ENCODE measurements around the gene COL10A1.

- TF ChIP-seq, protein P1, sequence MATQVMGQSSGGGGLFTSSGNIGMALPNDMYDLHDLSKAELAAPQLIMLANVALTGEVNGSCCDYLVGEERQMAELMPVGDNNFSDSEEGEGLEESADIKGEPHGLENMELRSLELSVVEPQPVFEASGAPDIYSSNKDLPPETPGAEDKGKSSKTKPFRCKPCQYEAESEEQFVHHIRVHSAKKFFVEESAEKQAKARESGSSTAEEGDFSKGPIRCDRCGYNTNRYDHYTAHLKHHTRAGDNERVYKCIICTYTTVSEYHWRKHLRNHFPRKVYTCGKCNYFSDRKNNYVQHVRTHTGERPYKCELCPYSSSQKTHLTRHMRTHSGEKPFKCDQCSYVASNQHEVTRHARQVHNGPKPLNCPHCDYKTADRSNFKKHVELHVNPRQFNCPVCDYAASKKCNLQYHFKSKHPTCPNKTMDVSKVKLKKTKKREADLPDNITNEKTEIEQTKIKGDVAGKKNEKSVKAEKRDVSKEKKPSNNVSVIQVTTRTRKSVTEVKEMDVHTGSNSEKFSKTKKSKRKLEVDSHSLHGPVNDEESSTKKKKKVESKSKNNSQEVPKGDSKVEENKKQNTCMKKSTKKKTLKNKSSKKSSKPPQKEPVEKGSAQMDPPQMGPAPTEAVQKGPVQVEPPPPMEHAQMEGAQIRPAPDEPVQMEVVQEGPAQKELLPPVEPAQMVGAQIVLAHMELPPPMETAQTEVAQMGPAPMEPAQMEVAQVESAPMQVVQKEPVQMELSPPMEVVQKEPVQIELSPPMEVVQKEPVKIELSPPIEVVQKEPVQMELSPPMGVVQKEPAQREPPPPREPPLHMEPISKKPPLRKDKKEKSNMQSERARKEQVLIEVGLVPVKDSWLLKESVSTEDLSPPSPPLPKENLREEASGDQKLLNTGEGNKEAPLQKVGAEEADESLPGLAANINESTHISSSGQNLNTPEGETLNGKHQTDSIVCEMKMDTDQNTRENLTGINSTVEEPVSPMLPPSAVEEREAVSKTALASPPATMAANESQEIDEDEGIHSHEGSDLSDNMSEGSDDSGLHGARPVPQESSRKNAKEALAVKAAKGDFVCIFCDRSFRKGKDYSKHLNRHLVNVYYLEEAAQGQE (IDR thresholded peaks at IDR 0.05; ENCODE audit: unreplicated experiment), result no peak
- TF ChIP-seq, protein P2, sequence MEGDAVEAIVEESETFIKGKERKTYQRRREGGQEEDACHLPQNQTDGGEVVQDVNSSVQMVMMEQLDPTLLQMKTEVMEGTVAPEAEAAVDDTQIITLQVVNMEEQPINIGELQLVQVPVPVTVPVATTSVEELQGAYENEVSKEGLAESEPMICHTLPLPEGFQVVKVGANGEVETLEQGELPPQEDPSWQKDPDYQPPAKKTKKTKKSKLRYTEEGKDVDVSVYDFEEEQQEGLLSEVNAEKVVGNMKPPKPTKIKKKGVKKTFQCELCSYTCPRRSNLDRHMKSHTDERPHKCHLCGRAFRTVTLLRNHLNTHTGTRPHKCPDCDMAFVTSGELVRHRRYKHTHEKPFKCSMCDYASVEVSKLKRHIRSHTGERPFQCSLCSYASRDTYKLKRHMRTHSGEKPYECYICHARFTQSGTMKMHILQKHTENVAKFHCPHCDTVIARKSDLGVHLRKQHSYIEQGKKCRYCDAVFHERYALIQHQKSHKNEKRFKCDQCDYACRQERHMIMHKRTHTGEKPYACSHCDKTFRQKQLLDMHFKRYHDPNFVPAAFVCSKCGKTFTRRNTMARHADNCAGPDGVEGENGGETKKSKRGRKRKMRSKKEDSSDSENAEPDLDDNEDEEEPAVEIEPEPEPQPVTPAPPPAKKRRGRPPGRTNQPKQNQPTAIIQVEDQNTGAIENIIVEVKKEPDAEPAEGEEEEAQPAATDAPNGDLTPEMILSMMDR (conservative IDR thresholded peaks at IDR 0.05; ENCODE audit: low read depth in 2 of 2), result no peak
- TF ChIP-seq POLR2AphosphoS5 (IDR thresholded peaks at IDR 0.05; ENCODE audit: low read depth) (no peak), EZH2 (IDR thresholded peaks at IDR 0.05; ENCODE audit: low read depth, unreplicated experiment) (no peak), EZH2phosphoT487 (IDR thresholded peaks at IDR 0.05; ENCODE audit: unreplicated experiment) (no peak), NANOG (IDR thresholded peaks at IDR 0.05; ENCODE audit: borderline replicate concordance) (no peak), STAT1 (IDR thresholded peaks at IDR 0.05; ENCODE audit: unreplicated experiment) (no peak), CREB1 (CRISPR knock-in tag; IDR thresholded peaks at IDR 0.05; ENCODE audit: low read depth) (no peak), ZNF114 (CRISPR knock-in tag; IDR thresholded peaks at IDR 0.05) (no peak), ZNF331 (CRISPR knock-in tag; IDR thresholded peaks at IDR 0.05; ENCODE audit: low read depth) (no peak), JUNB (IDR thresholded peaks at IDR 0.05; ENCODE audit: unreplicated experiment) (no peak)
- TF ChIP-seq, protein P3, sequence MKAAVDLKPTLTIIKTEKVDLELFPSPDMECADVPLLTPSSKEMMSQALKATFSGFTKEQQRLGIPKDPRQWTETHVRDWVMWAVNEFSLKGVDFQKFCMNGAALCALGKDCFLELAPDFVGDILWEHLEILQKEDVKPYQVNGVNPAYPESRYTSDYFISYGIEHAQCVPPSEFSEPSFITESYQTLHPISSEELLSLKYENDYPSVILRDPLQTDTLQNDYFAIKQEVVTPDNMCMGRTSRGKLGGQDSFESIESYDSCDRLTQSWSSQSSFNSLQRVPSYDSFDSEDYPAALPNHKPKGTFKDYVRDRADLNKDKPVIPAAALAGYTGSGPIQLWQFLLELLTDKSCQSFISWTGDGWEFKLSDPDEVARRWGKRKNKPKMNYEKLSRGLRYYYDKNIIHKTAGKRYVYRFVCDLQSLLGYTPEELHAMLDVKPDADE (IDR thresholded peaks at IDR 0.05), result no peak
- TF ChIP-seq, protein P4, sequence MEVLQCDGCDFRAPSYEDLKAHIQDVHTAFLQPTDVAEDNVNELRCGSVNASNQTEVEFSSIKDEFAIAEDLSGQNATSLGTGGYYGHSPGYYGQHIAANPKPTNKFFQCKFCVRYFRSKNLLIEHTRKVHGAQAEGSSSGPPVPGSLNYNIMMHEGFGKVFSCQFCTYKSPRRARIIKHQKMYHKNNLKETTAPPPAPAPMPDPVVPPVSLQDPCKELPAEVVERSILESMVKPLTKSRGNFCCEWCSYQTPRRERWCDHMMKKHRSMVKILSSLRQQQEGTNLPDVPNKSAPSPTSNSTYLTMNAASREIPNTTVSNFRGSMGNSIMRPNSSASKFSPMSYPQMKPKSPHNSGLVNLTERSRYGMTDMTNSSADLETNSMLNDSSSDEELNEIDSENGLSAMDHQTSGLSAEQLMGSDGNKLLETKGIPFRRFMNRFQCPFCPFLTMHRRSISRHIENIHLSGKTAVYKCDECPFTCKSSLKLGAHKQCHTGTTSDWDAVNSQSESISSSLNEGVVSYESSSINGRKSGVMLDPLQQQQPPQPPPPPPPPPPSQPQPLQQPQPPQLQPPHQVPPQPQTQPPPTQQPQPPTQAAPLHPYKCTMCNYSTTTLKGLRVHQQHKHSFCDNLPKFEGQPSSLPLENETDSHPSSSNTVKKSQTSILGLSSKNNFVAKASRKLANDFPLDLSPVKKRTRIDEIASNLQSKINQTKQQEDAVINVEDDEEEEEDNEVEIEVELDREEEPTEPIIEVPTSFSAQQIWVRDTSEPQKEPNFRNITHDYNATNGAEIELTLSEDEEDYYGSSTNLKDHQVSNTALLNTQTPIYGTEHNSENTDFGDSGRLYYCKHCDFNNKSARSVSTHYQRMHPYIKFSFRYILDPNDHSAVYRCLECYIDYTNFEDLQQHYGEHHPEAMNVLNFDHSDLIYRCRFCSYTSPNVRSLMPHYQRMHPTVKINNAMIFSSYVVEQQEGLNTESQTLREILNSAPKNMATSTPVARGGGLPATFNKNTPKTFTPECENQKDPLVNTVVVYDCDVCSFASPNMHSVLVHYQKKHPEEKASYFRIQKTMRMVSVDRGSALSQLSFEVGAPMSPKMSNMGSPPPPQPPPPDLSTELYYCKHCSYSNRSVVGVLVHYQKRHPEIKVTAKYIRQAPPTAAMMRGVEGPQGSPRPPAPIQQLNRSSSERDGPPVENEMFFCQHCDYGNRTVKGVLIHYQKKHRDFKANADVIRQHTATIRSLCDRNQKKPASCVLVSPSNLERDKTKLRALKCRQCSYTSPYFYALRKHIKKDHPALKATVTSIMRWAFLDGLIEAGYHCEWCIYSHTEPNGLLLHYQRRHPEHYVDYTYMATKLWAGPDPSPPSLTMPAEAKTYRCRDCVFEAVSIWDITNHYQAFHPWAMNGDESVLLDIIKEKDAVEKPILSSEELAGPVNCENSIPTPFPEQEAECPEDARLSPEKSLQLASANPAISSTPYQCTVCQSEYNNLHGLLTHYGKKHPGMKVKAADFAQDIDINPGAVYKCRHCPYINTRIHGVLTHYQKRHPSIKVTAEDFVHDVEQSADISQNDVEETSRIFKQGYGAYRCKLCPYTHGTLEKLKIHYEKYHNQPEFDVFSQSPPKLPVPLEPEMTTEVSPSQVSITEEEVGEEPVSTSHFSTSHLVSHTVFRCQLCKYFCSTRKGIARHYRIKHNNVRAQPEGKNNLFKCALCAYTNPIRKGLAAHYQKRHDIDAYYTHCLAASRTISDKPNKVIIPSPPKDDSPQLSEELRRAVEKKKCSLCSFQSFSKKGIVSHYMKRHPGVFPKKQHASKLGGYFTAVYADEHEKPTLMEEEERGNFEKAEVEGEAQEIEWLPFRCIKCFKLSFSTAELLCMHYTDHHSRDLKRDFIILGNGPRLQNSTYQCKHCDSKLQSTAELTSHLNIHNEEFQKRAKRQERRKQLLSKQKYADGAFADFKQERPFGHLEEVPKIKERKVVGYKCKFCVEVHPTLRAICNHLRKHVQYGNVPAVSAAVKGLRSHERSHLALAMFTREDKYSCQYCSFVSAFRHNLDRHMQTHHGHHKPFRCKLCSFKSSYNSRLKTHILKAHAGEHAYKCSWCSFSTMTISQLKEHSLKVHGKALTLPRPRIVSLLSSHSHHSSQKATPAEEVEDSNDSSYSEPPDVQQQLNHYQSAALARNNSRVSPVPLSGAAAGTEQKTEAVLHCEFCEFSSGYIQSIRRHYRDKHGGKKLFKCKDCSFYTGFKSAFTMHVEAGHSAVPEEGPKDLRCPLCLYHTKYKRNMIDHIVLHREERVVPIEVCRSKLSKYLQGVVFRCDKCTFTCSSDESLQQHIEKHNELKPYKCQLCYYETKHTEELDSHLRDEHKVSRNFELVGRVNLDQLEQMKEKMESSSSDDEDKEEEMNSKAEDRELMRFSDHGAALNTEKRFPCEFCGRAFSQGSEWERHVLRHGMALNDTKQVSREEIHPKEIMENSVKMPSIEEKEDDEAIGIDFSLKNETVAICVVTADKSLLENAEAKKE (CRISPR knock-in tag; IDR thresholded peaks at IDR 0.05), result no peak
Observed at GRCh38 chr6:116073765-116074440, 52.0 kb downstream of the COL10A1 start.

All from GM23338 (cell line).